Limb (tissue), 2 donors: ENCODE results near the gene DLL4.
A peak's percentile ranks its signal among the peaks of the same experiment; 100 is the strongest.
"Not testable (repeated sequence)": the region's sequence is repeated elsewhere in the genome, so short reads cannot be mapped to it uniquely, and the experiment has no call there.

ENCODE experiments used
- DNase-seq, 2 donors: peaks; one replicate each; pipeline ENCODE4 v3.0.0-alpha.2; 2016; ENCODE audit errors: extremely low spot score in 2 of 2

Gene DLL4

DNA sequence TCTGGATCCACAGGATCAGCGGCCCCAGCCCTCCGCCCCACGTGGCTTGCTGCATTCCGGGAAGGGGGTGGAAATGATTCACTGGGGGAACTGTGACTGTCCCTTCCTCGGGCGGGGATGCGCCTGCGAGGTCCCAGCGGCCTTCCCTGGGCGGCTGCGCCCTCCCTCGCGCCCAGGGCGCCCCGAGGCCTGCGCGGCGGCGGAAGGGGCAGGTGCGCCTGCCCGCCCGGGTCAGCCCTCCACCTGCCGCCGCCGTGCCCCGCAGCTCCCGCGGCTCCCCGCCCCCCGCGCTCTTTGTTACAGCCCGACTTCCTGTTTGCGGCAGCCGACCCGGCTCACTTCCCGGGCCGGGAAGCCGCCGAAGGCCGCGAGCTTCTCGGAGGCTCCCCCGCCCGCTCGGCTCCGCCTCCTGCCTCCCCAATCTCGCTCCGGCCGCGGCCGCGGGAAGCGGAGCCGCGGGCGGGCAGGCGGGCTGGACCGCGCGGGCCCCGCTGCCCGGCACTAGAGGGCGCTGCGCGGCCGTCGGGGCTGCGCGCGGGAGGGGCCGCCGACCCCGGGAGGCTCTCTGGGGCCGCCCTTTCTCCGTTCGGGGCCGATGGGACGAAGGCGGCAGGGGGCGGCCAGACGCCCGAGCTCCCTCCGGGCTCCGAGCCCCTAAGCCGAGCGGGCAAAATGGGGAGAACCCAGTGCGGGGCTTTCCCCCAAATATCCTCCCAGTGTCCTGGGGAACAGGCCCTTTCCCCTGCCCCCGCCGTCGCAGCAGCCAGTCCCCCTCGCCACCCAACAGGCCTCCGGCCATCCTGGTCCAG lies 12.6 kb downstream of the DLL4 start:
- peak; percentile 61 to 82 for DNase-seq

GRCh38 chr15:40942337-40942854 lies 13.3 kb downstream of the DLL4 start:
- no peak for DNase-seq

- no peak for DNase-seq
Observed at GRCh38 chr15:40942878-40943277, 13.7 kb downstream of the DLL4 start.

DNA sequence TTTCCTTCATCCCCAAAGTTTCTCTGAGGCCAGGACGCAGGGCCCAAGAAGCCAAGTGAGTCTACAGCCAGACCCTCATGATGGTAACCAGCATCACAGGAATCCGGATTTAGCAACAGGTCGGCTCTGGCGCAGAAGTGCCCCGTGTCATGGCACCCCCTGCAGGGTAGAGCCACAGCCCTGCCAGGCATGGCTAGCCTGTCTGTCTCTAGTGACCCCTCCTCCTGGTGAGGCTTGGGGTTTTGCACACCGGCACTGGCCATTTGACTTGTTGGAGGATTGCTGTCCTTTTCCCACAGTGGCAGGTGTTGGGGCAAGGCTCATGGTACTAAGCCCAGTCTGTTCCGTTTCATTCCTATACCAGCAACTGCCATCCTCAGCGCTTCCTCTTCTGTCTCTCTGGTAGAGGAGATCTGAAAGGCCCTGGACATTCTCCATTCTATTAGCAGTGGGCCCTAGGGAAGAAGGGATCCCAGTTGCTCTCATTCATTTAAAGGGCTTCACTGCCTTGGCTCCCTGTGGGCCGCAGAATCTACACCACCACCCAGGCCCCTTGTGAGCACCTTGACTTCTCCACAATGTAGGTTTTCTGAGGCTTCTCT lies 14.7 kb downstream of the DLL4 start:
- no peak for DNase-seq

GRCh38 chr15:40944510-40945296 lies 15.6 kb downstream of the DLL4 start:
- no peak for DNase-seq

- DNase-seq: no peak
Observed at GRCh38 chr15:40948706-40949473, 19.8 kb downstream of the DLL4 start.

GRCh38 chr15:40949756-40950207 lies 20.6 kb downstream of the DLL4 start:
- DNase-seq: no peak

GRCh38 chr15:40951764-40952163 lies 22.6 kb downstream of the DLL4 start:
- no peak for DNase-seq

DNA sequence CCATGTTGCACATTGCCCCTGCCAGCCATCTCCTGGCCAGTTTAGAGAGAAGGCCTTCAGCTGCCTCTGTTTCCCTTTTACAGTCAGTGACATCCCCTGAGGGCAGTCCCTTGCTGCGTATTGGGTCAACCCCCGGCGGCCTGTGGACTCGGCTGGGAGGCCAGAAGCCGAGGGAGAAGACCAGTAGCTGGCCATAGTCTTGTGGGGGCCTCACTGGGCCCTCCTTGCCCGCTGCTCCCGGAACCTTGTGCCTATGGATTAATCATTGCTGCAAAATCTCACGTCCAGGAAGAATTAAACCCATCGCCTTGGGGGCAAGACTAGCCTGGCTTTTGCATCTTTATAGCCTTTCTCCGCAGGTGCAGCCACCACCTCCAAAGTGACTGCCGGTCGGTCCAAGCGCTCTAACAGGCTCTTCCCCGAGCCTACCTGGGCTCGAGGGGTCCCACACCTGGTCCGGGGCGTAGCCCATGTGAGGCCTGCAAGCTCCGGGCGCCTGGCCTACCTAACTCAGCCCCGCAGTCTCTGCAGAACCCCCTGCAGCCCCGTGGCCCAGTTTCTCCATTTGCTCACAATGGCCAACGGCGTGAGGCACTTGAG lies 23.3 kb downstream of the DLL4 start:
- no peak for DNase-seq

GRCh38 chr15:40952901-40953712 lies 24.0 kb downstream of the DLL4 start, which contains the start of gene CHAC1:
TSS of gene CHAC1 (plus strand) at chr15:40953471. CDS start at chr15:40953584, 113 bp downstream.
- DNase-seq: peak; percentile 86 to 91

DNA sequence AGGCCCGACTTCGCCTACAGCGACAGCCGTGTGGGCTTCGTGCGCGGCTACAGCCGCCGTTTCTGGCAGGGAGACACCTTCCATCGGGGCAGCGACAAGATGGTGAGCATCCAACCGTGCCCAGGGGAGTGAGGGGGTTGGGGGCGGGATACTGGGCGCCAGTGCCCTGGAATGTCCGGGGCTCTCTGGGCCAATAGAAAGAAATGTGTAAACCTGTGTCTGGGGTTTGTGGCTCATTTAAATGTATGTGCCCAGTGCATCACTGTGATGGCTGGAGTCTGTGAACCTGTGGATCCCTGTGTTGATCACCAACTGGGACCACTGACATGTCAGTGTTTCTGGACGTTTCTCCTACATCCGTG lies 24.6 kb downstream of the DLL4 start:
- no peak for DNase-seq

- not testable (repeated sequence) for DNase-seq
Observed at GRCh38 chr15:40954158-40954848, 25.2 kb downstream of the DLL4 start.

DNA sequence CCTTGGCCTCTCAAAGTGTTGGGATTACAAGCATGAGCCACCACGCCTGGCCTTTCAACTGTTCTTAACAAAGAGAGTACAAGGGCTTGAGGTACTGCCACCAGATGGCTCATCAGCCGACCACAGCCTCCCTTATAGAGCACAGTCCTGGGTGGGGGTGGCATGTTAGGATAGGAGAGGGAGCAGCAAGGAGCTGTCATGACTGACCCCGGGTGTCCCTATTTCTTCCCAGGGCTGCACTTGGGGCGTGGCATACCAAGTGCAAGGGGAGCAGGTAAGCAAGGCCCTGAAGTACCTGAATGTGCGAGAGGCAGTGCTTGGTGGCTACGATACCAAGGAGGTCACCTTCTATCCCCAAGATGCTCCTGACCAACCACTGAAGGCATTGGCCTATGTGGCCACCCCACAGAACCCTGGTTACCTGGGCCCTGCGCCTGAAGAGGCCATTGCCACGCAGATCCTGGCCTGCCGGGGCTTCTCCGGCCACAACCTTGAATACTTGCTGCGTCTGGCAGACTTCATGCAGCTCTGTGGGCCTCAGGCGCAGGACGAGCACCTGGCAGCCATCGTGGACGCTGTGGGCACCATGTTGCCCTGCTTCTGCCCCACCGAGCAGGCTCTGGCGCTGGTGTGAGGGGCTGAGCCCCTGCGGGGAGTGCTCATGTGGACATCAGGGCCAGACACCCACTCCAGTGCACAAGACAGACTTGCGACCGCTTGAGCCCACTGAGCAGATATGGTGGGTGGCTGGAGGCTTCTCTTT lies 26.2 kb downstream of the DLL4 start:
- no peak for DNase-seq

DNA sequence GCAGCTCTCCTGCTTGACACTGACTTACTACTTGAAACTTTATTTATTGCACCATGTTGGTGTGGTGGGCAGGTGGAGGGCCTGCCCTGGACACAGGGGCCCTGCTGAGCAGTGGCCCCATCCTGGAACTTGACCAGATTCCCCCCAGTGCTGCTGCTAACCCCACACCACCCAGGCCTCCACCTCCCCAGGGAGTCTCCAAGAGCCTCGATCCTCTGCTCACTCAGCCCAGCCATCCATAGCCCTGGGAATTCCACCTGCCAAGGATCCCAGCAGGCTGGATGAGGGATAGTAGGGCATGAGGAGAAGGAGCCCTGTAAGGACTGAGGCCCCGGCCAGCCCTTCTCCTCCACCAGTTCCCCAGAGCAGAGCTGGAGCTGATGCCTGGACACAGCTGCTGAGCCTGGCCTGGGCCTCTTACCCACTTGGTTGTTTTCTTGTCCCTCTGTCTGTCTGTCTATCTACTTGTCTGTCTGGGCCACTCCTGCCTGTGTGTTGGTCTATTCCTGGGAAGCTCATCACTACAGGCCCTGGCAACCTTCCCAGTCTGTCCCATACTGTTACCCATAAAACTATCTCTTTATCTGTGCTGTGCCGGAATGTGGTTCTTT lies 26.9 kb downstream of the DLL4 start:
- no peak for DNase-seq

DNA sequence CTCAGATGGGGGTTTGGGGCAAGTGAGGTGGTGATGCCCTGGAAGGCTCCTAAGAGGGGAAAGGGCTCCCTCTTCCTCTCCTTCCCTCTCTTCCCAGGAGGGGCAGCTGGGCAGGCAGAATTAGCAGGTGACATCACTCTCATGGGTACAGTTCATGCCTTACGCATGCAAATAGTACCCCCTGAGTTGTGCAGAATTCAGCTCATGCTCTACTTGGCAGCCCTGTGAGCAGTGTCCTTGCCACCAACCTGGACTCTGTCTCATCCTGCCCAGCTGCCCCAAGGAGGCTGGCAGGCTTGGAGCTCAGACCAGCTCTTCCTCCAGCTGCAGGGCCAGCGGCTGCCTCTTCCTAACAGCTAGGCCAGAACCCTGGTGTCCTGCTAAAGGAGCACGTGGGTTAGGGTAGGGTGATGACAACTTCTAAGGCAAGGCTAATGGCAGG lies 27.4 kb downstream of the DLL4 start:
- DNase-seq: no peak

DNA sequence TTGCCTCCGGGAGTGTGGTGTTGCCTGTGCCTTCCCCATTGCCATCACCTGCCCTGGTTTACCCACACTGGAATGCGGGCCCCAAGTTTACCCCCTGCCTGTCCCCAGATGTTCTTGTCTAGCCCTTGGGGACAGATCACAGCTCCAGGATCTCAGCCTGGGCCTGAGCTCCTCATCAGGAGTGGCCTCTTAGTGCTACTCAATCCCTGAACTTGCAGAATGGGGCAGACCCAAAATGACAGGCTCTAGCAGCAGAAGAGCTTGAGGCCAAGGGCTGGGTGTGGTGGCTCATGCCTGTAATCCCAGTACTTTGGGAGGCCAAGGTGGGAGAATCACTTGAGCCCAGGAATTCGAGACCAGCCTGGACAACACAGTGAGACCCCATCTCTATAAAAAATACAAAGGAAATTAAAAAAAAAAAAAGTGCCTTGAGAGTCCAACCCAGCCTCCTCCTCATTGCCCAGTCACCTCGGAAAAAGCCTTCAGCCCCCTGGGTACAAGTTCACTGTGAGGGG lies 28.0 kb downstream of the DLL4 start:
- DNase-seq: no peak

DNA sequence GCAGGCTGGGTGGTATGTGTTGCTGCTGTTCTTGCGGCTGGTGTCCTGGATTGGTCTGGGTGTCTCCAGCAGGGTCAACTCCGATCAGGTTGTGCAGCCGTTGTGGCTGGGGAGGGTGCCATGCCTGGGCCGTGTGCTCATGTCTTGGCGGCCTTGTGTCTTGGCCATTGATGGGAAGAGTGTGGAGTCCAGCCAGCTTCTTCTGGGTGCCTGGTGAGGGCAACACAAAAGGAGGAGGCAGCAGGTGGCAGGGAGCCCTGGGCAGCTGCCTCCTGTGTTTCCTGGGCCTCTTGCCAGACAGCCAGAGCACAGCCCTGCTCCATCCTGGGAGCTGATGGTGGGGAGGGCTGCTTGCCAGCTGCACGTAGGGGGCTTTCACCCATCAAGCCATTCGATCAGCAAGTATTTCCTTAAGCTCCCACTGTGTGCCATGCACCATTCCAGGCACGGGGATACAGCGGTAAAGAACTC lies 28.5 kb downstream of the DLL4 start:
- DNase-seq: peak in 1 of 2 donors; percentile 49

DNA sequence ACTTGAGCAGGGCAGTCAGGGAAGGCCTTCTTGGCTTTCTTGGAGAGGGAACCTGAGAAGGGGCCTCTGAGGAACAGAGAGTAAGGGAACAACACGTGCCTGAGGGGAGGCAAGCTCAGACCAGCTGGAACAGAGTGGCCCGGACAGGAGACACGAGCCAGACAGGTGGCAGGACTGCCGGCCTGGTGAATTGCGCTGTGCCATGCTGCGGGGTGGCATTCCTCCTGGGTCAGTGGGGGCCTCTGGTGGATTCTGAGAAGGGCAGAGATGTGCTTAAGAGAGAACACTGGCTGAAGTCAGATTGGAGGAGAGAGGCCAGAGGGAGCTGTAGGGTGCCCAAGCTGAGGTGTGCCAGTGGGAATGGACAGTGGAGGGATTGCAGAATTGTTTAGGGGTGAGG lies 29.0 kb downstream of the DLL4 start:
- no peak for DNase-seq
